ENCODE data around the gene TBXA2R.
"Not testable (repeated sequence)": the region's sequence is repeated elsewhere in the genome, so short reads cannot be mapped to it uniquely, and the experiment has no call there.

The TBXA2R gene

DNA sequence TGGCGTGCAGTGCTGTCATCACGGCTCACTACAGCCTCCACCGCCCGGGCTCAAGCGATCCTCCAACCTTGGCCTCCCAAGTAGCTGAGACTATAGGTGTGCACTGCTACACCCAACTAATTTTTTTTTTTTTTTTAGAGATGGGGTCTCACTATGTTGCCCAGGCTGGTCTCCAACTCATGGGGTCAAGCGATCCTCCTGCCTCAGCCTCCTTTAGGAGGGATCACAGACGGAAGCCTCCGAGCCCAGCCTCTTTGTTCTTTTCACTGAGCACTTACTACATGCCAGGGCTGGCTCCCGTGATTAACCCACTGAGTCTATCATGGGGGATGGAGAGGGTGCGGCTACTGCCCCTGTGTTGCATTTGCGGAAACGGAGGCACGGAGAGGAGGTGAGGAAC lies 32.8 kb upstream of the TBXA2R start:
- no peak for DNase-seq (ENCODE audit: low spot score)

DNA sequence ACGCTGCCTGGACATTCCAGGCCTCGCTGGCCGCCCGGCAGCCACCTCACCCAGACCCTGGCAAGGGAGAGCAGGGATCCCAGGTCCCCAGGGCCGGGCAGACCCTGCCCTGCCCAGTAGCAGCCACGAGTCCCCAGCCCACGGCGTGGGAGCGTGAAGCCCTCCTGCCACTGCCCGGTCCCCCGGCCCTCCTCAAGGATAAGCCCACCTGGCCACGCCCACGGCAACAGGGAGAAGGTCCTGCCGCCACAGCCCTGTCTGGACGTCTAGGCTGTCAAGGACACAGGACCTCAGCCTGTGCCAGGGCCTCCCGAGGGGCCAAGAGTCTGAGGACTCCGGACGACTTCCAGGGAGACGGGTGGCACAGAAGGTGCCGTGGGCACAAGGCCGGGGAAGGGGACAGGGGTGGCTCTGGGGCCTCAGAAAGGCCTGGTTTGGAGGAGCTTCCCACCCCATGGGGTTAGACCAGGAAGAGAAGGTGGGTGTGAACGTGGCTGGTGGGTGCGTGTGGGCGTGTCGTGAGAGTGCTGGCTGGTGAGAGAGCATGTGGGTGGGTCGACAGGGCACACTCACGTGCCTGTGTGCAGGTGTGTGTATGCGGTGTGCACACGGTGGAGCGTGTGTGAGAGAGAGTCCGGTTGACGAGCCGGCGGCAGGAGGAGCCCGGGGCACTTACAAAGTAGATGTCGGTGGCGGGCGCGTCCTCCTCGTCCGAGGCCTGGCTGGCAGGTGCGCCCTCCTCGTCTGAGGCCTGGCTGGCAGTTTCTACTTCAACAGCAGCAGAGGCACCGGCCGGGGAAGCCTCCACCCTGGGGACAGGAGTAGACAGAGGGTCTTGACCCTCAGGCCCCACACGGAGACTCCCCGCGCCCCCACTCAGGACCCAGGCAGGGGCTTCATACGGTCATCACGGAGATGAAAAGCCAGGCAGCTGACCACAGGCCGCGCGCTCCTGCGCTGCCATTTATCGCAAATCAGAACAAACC lies 31.8 kb upstream of the TBXA2R start:
- DNase-seq (ENCODE audit: low spot score), result no peak

- no peak for DNase-seq (ENCODE audit: low spot score)
These were observed 30.9 kb upstream of the TBXA2R start for GRCh38 chr19:3637621-3638020.

DNA sequence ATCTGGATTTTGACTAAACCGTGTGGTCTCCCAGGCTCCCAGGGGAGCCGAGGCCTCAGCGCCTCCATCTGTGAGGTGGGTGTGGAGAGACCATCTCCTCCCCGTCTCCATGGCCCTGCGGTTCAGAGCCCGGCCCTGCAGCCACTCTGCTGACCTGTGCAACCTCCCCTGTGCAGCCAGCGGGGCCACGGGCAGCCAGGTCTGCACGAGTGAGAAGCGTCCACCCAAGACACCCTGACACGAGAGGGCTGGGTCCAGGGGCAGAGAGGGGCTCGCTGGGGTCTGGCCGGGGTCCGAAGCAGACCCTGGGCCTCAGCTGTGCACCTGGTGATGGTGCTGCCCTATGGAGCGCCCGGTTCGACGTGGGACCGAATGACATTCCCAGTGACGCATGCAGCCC lies 30.3 kb upstream of the TBXA2R start:
- DNase-seq (ENCODE audit: low spot score), result no peak

GRCh38 chr19:3636506-3636905 lies 29.8 kb upstream of the TBXA2R start:
- DNase-seq (ENCODE audit: low spot score), result no peak

GRCh38 chr19:3634496-3635045 lies 27.9 kb upstream of the TBXA2R start:
- DNase-seq (ENCODE audit: low spot score), result no peak

GRCh38 chr19:3633559-3633988 lies 26.9 kb upstream of the TBXA2R start:
- no peak for DNase-seq (ENCODE audit: low spot score)

- no peak for DNase-seq (ENCODE audit: low spot score)
These were observed 26.3 kb upstream of the TBXA2R start for GRCh38 chr19:3632739-3633558.

- no peak for DNase-seq (ENCODE audit: low spot score)
These were observed 25.4 kb upstream of the TBXA2R start for GRCh38 chr19:3632098-3632497.

DNA sequence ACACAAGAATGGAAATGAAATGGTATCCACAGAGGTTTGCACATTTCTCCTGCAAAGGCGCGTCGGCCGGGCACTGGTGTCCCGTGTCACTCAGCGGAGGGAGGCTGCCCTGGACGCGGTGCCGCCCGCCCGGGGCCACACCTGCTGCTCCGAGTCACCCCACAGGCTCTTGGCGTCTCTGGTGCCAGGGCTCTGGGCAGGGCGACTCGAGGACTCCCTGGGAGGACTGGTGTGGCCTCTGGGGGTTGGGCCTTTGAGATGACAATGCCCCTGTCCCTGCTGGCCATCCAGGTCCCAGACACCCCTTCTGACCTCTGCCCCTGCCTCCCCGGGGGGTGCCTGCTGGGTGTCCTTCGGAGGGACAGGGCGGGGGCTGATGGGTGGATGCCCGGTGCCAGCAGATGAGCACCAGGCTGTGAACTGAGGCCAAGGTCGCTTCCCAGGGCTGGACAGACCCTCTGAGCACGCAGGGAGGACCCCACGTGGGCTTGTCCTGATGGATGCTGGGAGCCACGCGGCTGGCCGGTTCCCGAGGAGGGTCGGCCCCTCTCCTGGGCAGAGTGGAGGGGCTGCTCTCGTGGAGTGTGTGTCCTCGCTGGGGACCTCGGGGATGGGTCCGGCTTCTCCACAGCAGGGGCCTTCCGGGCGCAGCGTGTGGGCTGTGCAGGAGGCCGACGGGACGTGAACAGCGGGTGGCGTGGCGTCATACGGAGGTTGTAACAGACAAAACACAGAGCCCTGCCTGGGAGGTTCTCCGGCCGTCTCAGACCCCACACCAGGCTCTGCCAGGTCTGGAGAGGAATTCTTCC lies 24.6 kb upstream of the TBXA2R start:
- no peak for DNase-seq (ENCODE audit: low spot score)

- not testable (repeated sequence) for DNase-seq (ENCODE audit: low spot score)
These were observed 22.1 kb upstream of the TBXA2R start for GRCh38 chr19:3628766-3629165.

DNA sequence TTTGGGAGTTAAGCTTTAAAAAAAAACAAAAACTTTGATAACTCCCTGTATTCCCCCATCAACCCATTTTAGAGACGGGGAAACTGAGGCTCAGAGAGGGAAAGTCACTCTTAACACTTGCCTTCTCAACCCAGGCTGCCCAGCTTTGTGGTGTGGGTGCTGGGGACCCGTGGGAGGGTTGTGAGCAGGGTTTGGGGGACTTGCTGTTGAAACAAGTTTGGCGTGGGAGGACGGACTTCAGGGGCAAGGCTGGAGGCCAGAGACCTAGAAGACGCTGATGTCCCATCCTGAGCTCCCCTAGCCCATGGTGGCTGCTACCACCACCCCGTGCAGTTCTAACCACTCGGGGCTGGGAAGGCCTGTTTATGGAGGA lies 20.7 kb upstream of the TBXA2R start:
- no peak for DNase-seq (ENCODE audit: low spot score)

GRCh38 chr19:3626473-3627350 lies 20.0 kb upstream of the TBXA2R start, which contains the start of gene CACTIN:
CACTIN (minus strand) TSS chr19:3626790; CDS start chr19:3626762, 28 bp downstream.
- DNase-seq (ENCODE audit: low spot score), result peak; percentile 100

DNA sequence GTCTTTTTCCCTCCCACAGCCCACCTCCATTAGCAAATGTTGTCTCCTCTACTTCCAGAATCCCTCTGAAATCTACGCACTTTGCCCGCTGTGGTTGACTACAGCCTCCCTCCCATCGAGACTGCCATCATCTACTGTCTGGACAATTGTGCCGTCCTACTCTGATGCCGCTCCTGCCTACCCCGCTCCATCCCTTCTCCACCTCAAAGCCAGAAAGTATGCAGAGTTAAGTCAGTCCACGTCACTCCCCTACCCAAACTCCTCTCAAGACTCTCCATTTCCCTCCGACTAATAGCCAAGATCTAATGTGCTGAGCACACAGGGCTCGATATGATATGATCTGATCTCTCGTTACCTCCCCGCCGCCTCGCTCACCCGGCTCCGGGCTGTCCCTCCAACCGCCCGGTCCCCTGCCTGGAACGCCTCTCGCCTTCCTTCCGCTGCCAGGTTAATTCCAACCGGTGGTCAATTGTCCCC lies 19.4 kb upstream of the TBXA2R start:
- peak; percentile 47 for DNase-seq (ENCODE audit: low spot score)

DNA sequence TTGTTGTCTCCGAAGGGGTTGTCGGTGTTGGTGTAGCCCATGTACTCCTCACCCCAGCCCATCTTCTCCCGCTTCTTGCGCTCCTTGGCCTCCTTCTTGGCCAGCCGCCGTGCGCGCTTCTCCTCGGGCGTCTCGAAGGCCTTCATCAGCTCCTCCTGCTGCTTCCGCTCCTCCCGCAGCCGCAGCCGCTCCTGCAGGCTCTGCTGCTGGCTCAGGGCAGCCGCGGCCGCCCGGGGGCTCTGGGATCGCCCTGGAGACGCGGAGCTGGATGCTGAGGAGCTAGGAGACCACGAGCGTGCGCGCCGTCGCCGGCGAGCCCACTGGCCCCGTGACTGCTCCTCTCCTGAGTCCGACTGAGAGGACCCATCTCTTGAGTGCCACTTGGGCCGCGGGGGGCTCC lies 17.0 kb upstream of the TBXA2R start:
- DNase-seq (ENCODE audit: low spot score), result no peak

- DNase-seq (ENCODE audit: low spot score), result no peak
These were observed 15.5 kb upstream of the TBXA2R start for GRCh38 chr19:3622224-3622623.

- DNase-seq (ENCODE audit: low spot score), result no peak
These were observed 15.0 kb upstream of the TBXA2R start for GRCh38 chr19:3621689-3622088.

GRCh38 chr19:3620817-3621547 lies 14.3 kb upstream of the TBXA2R start:
- DNase-seq (ENCODE audit: low spot score), result no peak

GRCh38 chr19:3620145-3620816 lies 13.6 kb upstream of the TBXA2R start:
- no peak for DNase-seq (ENCODE audit: low spot score)

All from AG08396 (cell line).